Left lobe of liver (tissue), 2 donors: ENCODE results near the gene APBA2. TPM values are rescaled to one million over a fixed set of nuclear protein-coding genes. Genes with fewer than 3 reads are reported as not detected.
A peak's percentile ranks its signal among the peaks of the same experiment; 100 is the strongest.
"Not testable (repeated sequence)": the region's sequence is repeated elsewhere in the genome, so short reads cannot be mapped to it uniquely, and the experiment has no call there.

ENCODE experiments used
- ATAC-seq: fragments of 200-7000 bp; cut with Tn5 transposase; one replicate; pipeline ENCODE4 v1.9.1; 2020; ENCODE audit warnings: mild to moderate bottlenecking, moderate library complexity
- DNase-seq: peaks from one replicate; pipeline ENCODE4 v3.0.0-alpha.2; 2020; ENCODE audit warnings: low spot score
- total RNA-seq: library from RNA; stranded (reverse); gene quantifications from one replicate; pipeline ENCODE4 v1.2.1, GENCODE V29; 2021
- donor health status: DM: no; HTN: no; CAD: no; lungs with moderate emphysema.
- donor health status: DM: no; HTN: yes; CAD: no.

Gene APBA2
- total RNA-seq, 1 donor from 2014 or later = 0.28 TPM

DNA sequence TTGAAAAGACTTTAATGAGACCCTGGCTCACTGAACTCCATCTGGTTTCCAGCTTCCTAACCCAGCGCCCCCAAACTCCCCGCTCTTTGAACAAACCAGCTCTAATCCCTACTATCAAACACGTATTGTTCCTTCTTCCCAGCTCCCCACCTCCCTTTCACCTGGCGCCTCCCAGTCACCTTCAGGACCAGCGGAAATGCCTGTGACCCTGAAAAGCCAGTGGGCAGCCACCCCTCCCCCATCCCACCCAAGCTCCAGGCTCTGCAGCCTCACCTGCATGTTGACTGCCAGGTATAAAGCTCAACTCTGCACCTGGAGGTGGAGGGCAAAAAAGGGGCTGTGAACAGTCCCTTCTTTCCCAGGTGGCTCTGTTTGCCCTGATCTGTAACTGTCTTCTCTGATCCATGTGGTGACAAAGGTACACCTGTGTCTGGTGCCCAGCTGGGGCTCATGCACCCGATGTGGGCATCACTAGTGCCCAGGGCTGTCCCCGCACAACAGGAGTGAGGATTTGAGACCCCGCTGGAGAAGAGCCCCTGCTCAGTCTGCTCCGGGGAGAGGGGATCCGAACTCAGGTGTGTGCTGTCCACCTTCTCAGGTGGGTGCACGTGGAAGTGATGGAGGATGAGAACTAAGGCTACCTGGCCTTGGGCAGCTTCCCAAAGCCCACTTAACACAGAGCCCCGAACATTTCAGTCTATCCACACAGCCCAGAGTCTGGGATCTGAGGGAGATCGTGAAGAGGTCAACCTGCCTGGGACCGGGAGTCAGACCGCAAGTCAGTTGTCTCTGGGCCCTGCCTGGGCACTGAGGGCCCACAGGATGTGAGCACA, 254.9 kb downstream of the APBA2 start:
- peak; percentile 23 for DNase-seq
- no peak for ATAC-seq

DNA sequence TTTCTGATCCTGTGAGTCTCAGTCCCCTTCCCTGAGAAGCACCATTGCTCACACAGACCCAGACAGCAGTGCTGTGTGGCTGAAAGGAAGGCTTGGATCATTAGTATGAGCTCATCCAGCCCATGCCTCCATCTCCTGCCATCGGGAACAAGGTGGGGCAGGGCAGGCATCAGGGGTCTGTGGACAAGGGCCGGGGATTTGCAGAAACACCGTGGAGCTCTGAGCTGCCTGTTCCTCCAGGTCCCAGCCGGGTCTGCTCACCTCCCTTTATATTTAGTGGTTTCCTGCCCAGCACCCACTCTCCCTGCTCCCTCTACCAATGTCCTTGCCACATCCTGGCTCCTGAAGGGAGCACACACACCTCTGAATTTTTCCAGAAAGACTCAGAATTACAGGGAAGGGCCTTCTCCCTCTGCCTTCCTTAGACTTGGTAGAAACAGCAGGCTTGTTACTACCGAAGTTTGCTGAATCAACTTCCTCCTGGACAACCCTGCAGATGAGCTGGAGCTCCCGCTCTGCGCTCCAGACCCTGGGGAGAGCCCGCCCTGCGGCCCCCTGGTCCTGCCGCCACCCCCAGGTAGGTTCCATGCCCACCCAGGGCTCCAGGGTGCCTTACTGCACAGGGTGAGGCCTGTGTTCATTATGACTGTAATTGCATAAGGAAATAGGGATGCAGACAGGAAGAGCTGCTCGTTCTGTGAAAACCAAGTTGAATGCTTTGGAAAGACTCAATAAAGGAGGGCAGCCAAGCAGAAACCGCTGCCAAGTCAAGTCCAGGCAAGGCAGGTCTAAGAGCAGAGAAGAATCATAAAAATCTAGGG, 255.7 kb downstream of the APBA2 start:
- ATAC-seq (no peak), DNase-seq (peak; percentile 23)

DNA sequence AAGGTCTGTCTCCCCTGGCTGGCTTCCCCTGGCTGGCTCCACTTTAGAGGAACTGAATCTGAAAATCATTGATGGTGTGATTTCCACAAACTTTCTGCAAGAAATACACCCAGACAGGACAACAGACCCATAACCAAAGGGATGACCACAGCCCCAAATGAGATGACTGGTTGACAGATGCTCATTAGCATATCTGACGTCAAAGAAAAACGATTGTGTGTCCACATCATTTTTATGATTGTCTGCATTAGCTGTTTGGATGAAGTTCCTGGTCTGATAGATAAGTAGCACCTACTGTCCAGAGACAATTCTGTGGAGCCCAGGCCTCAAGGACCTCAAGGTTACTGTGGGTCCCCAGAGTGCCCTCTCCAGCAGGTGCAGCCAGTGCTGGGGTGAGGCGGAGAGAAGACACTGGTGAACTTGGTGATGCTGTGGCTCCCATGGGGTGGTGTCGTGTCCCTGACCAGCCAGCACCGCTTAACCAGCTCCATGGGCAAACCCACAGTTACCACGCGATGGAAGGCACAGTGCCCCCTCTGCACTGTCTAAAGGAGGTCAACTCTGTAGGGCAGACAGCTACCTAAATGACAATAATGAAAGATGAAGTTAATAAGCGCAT, 256.5 kb downstream of the APBA2 start:
- DNase-seq (peak; percentile 28), ATAC-seq (no peak)

DNA sequence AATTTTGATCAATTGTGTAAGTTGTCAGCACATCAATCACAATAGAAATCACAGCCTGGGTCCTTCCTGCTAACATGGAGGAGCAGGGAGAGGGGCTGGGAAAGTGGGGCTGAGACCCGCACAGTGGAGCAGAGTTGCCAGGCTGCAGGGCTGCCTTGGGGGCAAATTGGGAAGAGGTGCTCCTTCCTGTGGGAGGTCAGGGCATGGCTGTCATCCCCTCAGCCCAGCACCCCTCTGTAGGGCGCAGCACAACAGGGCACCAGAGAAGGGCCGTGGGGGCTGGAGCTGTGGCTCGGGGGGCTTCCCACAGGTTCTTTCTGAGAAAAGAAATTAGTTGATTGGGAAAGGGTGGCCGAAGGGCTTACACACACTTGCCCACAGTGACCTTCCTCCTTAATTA, 257.5 kb downstream of the APBA2 start:
- ATAC-seq (no peak), DNase-seq (no peak)

DNA sequence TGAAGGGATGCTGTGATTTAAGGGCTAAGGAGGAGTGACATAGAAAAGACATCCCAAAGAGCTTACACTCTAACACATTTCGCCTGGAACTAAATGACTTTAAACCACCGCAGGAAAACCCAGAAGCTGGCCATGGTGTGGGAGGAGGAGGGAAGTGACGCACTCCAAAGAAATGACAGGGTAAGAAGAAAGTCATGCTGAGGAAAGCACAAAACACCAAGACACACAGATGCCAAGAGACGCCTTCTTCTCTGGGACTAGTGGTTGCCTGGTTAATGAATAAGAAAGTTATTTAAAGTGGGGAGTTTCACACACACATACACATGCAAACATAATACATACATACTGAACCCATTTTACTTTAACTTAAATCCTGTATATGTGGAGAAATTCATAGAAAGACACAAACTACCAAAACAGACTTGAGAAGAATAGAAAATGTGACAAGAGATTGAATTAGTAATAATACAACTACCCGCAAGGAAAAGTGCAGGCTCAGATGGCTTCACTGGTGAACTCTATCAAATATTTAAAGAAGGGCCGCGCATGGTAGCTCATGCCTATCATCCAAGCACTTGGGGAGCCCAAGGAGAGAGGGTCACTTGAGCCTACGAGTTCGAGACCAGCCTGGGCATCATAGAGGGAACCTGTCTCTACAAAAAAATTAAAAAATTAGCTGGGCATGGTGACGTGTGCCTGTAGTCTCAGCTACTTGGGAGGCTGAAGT, 258.3 kb downstream of the APBA2 start:
- ATAC-seq = no peak
- no peak for DNase-seq

DNA sequence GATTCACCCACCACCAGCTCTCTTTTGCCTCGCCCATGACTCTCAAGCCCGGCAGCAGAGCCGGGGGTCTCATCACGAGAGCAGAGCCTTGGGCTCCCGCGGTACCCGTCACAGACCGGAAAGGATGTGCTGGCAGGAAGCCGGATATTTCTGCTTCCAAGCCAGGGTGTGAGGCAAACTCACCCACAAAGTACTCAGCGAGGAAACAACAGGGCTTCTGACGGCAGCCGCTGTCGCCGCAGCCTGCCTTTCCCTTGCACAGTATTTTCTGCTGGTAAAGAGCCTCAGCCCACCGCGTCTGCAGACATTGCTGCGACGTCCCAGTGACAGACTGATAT, 263.9 kb downstream of the APBA2 start:
- ATAC-seq (no peak), DNase-seq (no peak)

DNA sequence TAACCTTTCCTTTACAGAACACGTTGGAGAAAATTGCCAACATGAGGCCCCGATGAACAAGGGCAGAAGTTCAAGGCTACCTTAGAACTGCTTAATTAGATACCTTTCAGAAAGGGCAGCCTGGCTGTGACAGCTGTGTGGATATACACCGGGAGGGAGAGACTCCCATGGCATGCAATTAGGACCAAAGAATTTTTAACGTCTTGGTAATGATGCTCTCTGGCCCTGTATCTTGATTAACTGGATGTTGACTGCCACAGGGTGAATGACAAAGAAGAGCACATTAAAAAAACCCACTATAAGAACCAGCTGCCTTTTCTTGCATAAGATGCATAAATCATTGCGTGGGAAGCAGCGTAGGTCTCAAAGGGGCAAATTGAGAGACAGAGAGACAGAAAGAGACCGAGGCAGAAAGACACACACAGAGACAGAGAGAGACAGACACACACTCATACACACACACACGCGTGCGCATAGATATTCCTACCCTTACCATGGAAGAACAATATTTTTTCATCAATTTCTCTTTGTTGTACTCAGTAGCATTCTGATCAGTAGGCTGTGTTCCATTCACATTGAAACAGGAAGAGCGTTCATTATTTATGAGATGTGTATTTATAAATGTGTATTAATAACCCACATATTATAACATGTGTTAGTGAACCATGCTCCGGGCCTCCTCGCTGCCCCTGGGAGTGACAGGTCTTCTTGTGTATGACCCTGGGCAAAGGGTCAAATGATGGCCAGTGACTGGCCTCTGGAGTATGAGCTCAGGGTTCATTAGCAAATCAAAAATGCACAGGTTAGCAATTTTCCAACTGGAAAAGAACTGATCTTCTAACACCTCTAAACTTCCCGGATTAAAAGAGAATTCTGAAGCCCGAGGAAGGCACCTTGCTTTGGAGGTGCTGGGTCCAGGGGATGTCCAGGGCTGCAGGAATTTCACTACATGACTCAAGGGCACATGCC, 265.0 kb downstream of the APBA2 start:
- no peak for ATAC-seq
- no peak for DNase-seq

DNA sequence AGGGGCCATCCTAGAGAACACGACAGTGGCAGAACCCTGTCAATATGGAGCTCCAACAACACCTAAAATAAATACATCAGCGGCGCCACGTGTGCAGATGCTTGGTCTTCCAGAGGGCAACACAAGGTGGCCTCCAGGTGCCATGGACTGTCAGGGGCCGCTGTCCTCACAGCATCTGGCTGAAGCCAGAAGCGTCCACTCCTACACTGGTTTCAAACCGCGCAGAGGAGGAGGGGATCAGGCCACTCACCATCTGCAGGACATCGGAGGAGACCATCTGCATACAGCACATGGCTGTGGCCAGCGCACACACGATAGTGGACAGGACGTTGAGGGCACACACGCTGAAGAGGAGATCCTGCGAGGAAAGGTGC, 265.7 kb downstream of the APBA2 start:
- ATAC-seq (no peak), DNase-seq (no peak)

DNA sequence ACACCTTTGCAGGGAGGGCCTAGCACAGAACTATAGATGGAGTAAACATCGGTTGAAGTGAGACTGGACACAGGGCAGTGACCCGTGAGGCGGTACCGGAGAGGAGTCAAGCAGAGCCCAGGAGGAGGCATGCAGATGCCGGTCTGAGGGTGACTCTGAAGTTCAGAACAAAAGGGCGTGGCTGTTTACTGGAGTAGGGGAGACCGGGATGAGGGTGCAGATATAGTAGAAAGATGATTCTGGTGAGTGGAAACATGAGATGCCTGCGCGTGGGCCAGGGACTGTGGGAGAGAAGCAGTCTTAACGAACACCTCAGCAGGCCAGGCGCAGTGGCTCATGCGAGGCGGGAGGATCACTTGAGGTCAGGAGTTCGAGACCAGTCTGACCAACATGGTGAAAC, 270.7 kb downstream of the APBA2 start:
- ATAC-seq = no peak
- DNase-seq = no peak

DNA sequence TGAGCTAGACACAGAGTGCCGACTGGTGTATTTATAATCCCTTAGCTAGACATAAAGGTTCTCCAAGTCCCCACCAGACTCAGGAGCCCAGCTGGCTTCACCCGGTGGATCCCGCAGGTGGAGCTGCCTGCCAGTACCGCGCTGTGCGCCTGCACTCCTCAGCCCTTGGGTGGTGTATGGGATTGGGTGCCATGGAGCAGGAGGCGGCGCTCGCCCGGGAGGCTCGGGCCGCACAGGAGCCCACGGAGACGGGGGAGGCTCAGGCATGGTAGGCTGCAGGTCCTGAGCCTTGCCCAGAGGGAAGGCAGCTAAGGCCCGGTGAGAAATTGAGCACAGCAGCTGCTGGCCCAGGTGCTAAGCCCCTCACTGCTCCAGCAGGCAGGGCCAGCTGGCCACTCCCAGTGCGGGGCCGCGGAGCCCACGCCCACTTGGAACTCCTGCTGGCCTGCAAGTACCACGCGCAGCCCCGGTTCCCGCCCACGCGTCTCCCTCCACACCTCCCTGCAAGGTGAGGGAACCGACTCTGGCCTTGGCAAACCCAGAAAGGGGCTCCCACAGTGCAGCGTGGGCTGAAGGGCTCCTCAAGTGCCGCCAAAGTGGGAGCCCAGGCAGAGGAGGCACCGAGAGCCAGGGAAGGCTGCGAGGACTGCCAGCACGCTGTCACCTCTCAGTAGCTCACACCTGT, 274.1 kb downstream of the APBA2 start:
- no peak for DNase-seq

DNA sequence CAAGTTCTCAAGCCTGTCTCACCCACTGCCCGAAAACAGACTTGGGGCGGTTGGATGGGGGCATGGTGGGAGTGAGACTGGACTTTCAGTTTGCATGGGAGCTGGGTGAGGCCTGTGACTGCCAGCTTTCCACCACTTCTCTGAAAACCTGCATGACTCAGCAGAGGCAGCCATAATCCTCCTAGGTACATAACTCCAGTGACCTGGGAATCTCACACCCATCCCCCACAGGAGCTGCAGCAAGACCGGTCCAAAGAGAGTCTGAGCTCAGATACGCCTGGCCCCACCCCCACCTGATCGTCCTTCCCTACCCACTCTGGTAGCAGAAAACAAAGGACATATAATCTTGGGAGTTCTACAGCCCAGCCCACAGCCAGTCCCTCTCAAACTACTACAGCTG, 276.6 kb downstream of the APBA2 start:
- ATAC-seq (no peak), DNase-seq (no peak)

More for the DNA sequence above, 274.1 kb downstream of the APBA2 start:
- ATAC-seq = no peak

DNA sequence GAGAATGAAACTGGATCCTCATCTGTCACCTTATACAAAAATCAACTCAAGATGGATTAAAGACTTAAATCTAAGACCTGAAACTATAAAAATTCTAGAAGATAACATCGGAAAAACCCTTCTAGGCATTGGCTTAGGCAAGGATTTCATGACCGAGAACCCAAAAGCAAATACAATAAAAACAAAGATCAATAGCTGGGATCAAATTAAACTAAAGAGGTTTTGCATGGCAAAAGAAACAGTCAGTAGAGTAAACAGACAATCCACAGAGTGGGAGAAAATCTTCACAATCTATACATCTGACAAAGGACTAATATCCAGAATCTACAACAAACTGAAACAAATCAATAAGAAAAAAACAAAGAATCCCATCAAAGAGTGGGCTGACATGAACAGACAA, 281.3 kb downstream of the APBA2 start:
- ATAC-seq, DNase-seq: not testable (repeated sequence)

Other genes with a start within 250 kb of the APBA2 start
- 6.8 TPM for gene GOLGA8M, start 173.6 kb upstream of the APBA2 start, total RNA-seq
- gene GOLGA6L7, start 37.3 kb upstream of the APBA2 start, total RNA-seq = not detected